ENCODE results near the gene KSR2.
"Not testable (repeated sequence)": the region's sequence is repeated elsewhere in the genome, so short reads cannot be mapped to it uniquely, and the experiment has no call there.

GRCh38 chr12:117628711-117629110 is 340.1 kb downstream of the KSR2 start:
- not testable (repeated sequence) for TF ChIP-seq POLR2A, POLR2AphosphoS5 (IDR thresholded peaks at IDR 0.05; ENCODE audit: low read depth, low read length)

Measured in GM12892 (cell line).